Measurements from ENCODE around the gene TRMT2A. TPM values are rescaled to one million over a fixed set of nuclear protein-coding genes. Genes with fewer than 3 reads are reported as not detected.
A peak's percentile ranks its signal among the peaks of the same experiment; 100 is the strongest.

Gene TRMT2A
- total RNA-seq, 1 experiment from 2014 or later, result 39.9 TPM

- Histone ChIP-seq H3K27me3 (replicated peaks) (no peaks in the 10 kb centered on the region), H3K4me3 (no peak overlapping the region), H3K4me1 (replicated peaks) (no peaks in the 10 kb centered on the region), H3K36me3 (peaks cover 66% of the 10 kb centered on the region), H3K9me3 (replicated peaks) (no peaks in the 10 kb centered on the region), H3K27ac (no peak overlapping the region)
- DNase-seq (ENCODE audit: low read depth in 1 of 2, low spot score in 2 of 2), result no peak
These were observed 8.5 kb upstream of the TRMT2A start for GRCh38 chr22:20125201-20126174.

GRCh38 chr22:20124083-20124787 is 7.2 kb upstream of the TRMT2A start:
- DNase-seq (ENCODE audit: low read depth in 1 of 2, low spot score in 2 of 2), result no peak
- Histone ChIP-seq H3K36me3 (peaks cover 79% of the 10 kb centered on the region), H3K4me1 (replicated peaks) (peaks cover under 1% of the 10 kb centered on the region; the same call in 1 of the 2 replicates)

GRCh38 chr22:20123366-20124082 is 6.5 kb upstream of the TRMT2A start:
- Histone ChIP-seq H3K27ac (no peak overlapping the region), H3K9me3 (replicated peaks) (no peaks in the 10 kb centered on the region), H3K36me3 (peaks cover 86% of the 10 kb centered on the region), H3K4me1 (replicated peaks) (peaks cover 8% of the 10 kb centered on the region), H3K4me3 (no peak overlapping the region), H3K27me3 (replicated peaks) (no peaks in the 10 kb centered on the region)
- no peak for DNase-seq (ENCODE audit: low read depth in 1 of 2, low spot score in 2 of 2)

More at GRCh38 chr22:20124083-20124787, 7.2 kb upstream of the TRMT2A start:
- Histone ChIP-seq H3K9me3 (replicated peaks) (no peaks in the 10 kb centered on the region), H3K4me3 (no peak overlapping the region), H3K27me3 (replicated peaks) (no peaks in the 10 kb centered on the region), H3K27ac (no peak overlapping the region)

GRCh38 chr22:20121856-20122415 is 4.9 kb upstream of the TRMT2A start:
- peaks cover 83% of the 10 kb centered on the region for H3K36me3 ChIP-seq
- no peak overlapping the region for H3K27ac ChIP-seq
- DNase-seq (ENCODE audit: low read depth in 1 of 2, low spot score in 2 of 2), result no peak
- no peak overlapping the region for H3K4me3 ChIP-seq
- H3K27me3 ChIP-seq (replicated peaks), result no peaks in the 10 kb centered on the region
- H3K9me3 ChIP-seq (replicated peaks), result no peaks in the 10 kb centered on the region
- H3K4me1 ChIP-seq (replicated peaks), result peaks cover 10% of the 10 kb centered on the region

- peak overlapping the region; percentile 50; the same call in 1 of the 2 replicates for H3K27ac ChIP-seq
- H3K9me3 ChIP-seq (replicated peaks), result no peaks in the 10 kb centered on the region
- peaks cover 21% of the 10 kb centered on the region for H3K4me1 ChIP-seq (replicated peaks)
- no peaks in the 10 kb centered on the region for H3K27me3 ChIP-seq (replicated peaks)
- H3K36me3 ChIP-seq, result peaks cover 81% of the 10 kb centered on the region
- H3K4me3 ChIP-seq, result peak overlapping the region; percentile 80
- no peak for DNase-seq (ENCODE audit: low read depth in 1 of 2, low spot score in 2 of 2)
These were observed 1.4 kb upstream of the TRMT2A start for GRCh38 chr22:20118300-20119020.

GRCh38 chr22:20117633-20118299 is 740 bp upstream of the TRMT2A start:
- peaks cover 85% of the 10 kb centered on the region for H3K36me3 ChIP-seq
- no peaks in the 10 kb centered on the region for H3K9me3 ChIP-seq (replicated peaks)
- H3K4me1 ChIP-seq (replicated peaks), result peaks cover 21% of the 10 kb centered on the region
- H3K27ac ChIP-seq, result peak overlapping the region; percentile 50
- H3K27me3 ChIP-seq (replicated peaks), result no peaks in the 10 kb centered on the region
- DNase-seq (ENCODE audit: low read depth in 1 of 2, low spot score in 2 of 2), result peak in 1 of 2 experiments; percentile 24
- H3K4me3 ChIP-seq, result peak overlapping the region; percentile 80

- H3K9me3 ChIP-seq (replicated peaks), result no peaks in the 10 kb centered on the region
- H3K27me3 ChIP-seq (replicated peaks), result no peaks in the 10 kb centered on the region
- peak overlapping the region; percentile 80 for H3K4me3 ChIP-seq
- peaks cover 90% of the 10 kb centered on the region for H3K36me3 ChIP-seq
- no peak for DNase-seq (ENCODE audit: low read depth in 1 of 2, low spot score in 2 of 2)
- H3K27ac ChIP-seq, result peak overlapping the region; percentile 61
- H3K4me1 ChIP-seq (replicated peaks), result peaks cover 21% of the 10 kb centered on the region
These were observed 563 bp downstream of the TRMT2A start for GRCh38 chr22:20116376-20116950.

- no peak for DNase-seq (ENCODE audit: low read depth in 1 of 2, low spot score in 2 of 2)
- no peaks in the 10 kb centered on the region for H3K9me3 ChIP-seq (replicated peaks)
- H3K27me3 ChIP-seq (replicated peaks), result no peaks in the 10 kb centered on the region
- peak within 1 kb of the TSS; percentile 80 for H3K4me3 ChIP-seq
- peak within 1 kb of the TSS; percentile 61 for H3K27ac ChIP-seq
- H3K36me3 ChIP-seq, result peaks cover 90% of the 10 kb centered on the region
- H3K4me1 ChIP-seq (replicated peaks), result peaks cover 21% of the 10 kb centered on the region
These were observed 1.2 kb downstream of the TRMT2A start, which contains the start of gene RANBP1 for GRCh38 chr22:20115691-20116375. RANBP1 (plus strand) TSS chr22:20116104; CDS start chr22:20116185, 81 bp downstream.

GRCh38 chr22:20114506-20115475 is 2.2 kb downstream of the TRMT2A start:
- no peaks in the 10 kb centered on the region for H3K27me3 ChIP-seq (replicated peaks)
- H3K27ac ChIP-seq, result no peak overlapping the region
- no peak for DNase-seq (ENCODE audit: low read depth in 1 of 2, low spot score in 2 of 2)
- H3K9me3 ChIP-seq (replicated peaks), result no peaks in the 10 kb centered on the region
- H3K36me3 ChIP-seq, result peaks cover 90% of the 10 kb centered on the region
- peaks cover 21% of the 10 kb centered on the region for H3K4me1 ChIP-seq (replicated peaks)
- H3K4me3 ChIP-seq, result no peak overlapping the region

- Histone ChIP-seq H3K27me3 (replicated peaks) (no peaks in the 10 kb centered on the region), H3K36me3 (peaks cover 90% of the 10 kb centered on the region), H3K27ac (no peak overlapping the region), H3K4me3 (no peak overlapping the region), H3K9me3 (replicated peaks) (no peaks in the 10 kb centered on the region), H3K4me1 (replicated peaks) (peaks cover 15% of the 10 kb centered on the region)
- no peak for DNase-seq (ENCODE audit: low read depth in 1 of 2, low spot score in 2 of 2)
These were observed 3.3 kb downstream of the TRMT2A start for GRCh38 chr22:20113551-20114310.
